ES-I3 (cell line): ENCODE measurements around the gene FMO3.

Experiments
- H3K36me3 ChIP-seq: 2 replicates; pipeline ENCODE4 v1.6.1; 2013; ENCODE audit warnings: mild to moderate bottlenecking, low read length, control low read depth, moderate library complexity; ENCODE audit not compliant: insufficient read depth
- H3K4me1 ChIP-seq: 2 replicates; pipeline ENCODE4 v1.6.1; 2013; ENCODE audit warnings: mild to moderate bottlenecking, control low read depth, low read length; ENCODE audit not compliant: insufficient read depth
- H3K9ac ChIP-seq: 2 replicates; pipeline ENCODE4 v1.6.1; 2013; ENCODE audit warnings: low read depth, mild to moderate bottlenecking, low read length, moderate library complexity
- H3K9me3 ChIP-seq: 2 replicates; pipeline ENCODE4 v1.6.1; 2013; ENCODE audit warnings: mild to moderate bottlenecking, low read length, moderate library complexity; ENCODE audit not compliant: control insufficient read depth, insufficient read depth

FMO3 gene

DNA sequence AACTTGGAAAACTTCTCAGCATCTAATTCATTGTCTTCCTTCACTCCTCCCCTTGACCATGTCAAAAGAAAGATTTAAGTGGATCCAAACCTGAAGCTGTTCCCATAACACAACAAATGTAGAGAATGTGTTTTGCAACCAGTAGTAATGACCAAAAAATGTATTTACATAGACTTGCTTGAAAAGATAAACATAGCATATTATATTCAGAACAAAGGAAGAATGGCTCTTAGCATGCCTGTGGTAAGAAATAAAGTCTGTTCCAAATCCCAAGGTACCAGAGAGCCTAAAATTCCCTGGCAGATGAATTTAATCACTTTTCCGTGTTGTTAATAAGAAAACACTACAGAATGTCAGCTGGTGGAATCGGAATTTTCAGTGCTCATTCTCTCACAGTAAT lies 36.8 kb downstream of the FMO3 start:
- Histone ChIP-seq H3K36me3 (no peaks in the 10 kb centered on the region), H3K9ac (no peak overlapping the region), H3K4me1 (no peaks in the 10 kb centered on the region), H3K9me3 (no peaks in the 10 kb centered on the region)

- Histone ChIP-seq H3K9ac (no peak overlapping the region), H3K9me3 (no peaks in the 10 kb centered on the region), H3K4me1 (no peaks in the 10 kb centered on the region), H3K36me3 (no peaks in the 10 kb centered on the region)
Observed at GRCh38 chr1:171128463-171128862, 37.8 kb downstream of the FMO3 start.

DNA sequence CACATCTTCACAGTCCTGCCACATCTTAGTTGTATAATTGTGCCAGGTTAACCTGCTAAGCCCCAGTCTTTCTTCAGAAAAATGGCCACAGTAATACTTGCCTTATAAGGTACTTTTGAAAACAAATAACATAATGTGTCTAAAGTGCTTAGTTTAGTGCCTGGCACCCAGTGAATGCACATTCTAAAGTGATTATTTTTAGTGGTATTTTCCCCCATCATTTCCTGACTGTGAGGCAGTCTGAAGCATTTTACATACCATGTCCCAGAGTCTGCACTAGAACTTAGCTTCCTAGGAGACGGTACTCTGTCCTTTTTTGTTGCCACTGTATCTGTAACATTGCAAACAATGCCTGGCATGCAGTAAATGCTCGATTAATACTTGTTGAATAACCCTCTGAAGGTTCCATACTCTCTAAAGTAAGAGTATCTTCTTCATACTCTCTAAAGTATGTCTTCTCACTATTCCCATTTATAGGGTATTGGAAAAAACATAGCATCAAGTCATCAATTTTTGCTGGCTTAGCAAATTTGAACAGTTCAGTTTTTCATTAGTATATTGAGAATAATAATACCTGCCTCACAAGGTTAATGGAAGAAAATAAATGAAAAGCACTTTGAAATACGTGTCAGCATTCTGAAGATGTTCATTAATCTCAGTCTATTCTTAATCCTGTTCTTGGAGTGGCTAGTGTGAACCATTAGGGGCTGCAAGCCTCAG lies 43.7 kb downstream of the FMO3 start:
- Histone ChIP-seq H3K9ac (no peak overlapping the region), H3K4me1 (peaks cover 9% of the 10 kb centered on the region), H3K9me3 (no peaks in the 10 kb centered on the region), H3K36me3 (no peaks in the 10 kb centered on the region)

- H3K9ac ChIP-seq = no peak overlapping the region
- no peaks in the 10 kb centered on the region for H3K36me3 ChIP-seq
- no peaks in the 10 kb centered on the region for H3K9me3 ChIP-seq
- H3K4me1 ChIP-seq = peaks cover 17% of the 10 kb centered on the region
Observed at GRCh38 chr1:171137580-171137979, 46.9 kb downstream of the FMO3 start.

DNA sequence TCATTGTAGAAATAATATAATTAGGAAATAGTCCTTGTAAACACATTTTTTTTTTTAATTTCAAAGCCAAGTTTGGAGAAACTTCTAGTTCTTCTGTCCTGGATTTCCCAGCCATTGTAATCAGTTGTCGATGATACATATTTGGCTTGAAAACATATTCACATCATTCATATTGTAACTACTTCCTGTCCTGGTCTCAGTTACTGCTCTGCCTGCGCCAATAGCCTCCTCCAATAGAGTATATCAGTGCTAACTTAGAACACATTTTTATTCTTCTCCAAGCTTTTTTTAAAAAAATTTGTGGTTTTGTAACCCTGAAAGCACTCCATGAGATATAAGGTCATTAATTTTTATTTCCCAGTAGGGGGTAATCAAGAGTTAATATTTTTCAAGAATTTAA lies 48.3 kb downstream of the FMO3 start:
- H3K9ac ChIP-seq = no peak overlapping the region
- H3K9me3 ChIP-seq = no peaks in the 10 kb centered on the region
- H3K36me3 ChIP-seq = no peaks in the 10 kb centered on the region
- peaks cover 22% of the 10 kb centered on the region for H3K4me1 ChIP-seq

GRCh38 chr1:171139890-171140289 lies 49.2 kb downstream of the FMO3 start:
- Histone ChIP-seq H3K4me1 (peaks cover 22% of the 10 kb centered on the region), H3K9ac (no peak overlapping the region), H3K36me3 (no peaks in the 10 kb centered on the region), H3K9me3 (no peaks in the 10 kb centered on the region)

DNA sequence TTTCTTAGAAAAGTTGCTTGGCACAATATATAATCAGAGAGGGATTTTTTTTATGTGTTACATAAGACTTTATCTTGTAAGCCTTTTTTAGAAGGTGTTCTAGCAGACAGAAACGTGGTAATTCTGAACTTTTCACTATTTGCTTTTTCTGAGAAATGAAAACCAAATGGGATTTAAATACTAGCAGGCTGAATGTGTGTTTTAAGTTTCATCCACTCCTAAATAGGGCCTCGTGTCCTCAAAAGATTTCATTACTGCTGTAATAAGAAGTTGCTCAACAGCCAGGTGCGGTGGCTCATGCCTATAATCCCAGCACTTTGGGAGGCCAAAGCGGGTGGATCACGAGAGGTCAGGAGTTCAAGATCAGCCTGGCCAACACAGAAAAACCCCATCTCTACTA lies 49.7 kb downstream of the FMO3 start:
- no peaks in the 10 kb centered on the region for H3K9me3 ChIP-seq
- no peaks in the 10 kb centered on the region for H3K36me3 ChIP-seq
- no peak overlapping the region for H3K9ac ChIP-seq
- H3K4me1 ChIP-seq = peaks cover 22% of the 10 kb centered on the region

DNA sequence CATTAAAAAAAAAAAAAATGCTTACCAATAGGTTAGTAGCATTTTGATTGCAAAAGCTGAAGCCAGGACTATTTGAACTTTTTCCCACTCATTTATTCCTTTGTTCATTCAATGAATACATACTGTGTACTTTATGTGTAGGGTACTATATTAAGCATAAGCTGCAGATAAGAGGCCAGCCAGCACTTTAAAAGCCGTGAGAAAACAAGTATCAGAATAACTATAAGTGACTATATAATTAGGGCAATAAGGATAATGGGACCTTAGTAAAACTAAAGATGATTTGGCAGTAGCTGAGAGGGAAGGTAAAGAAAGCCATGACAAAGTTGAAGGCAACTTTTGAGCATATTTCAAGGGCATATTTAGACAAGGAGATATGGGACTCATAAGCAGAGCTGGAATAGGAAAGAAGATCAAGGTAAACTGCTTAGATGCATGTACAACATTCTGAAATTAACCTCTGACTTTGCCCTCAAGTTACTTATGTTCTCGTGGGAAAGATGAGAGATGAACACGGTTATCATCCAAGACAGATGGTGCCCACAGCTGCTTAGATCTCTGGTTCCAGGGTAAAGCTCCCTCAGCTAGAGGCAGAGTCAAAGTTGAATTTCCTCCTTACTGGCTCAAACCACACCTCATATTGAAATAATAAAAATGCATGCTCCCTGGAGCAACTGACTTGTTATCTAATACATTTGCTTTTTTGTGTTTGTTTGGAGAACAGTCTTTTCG lies 50.4 kb downstream of the FMO3 start:
- no peaks in the 10 kb centered on the region for H3K9me3 ChIP-seq
- H3K9ac ChIP-seq = no peak overlapping the region
- H3K4me1 ChIP-seq = peaks cover 22% of the 10 kb centered on the region
- no peaks in the 10 kb centered on the region for H3K36me3 ChIP-seq

GRCh38 chr1:171141688-171142415 lies 51.1 kb downstream of the FMO3 start:
- no peaks in the 10 kb centered on the region for H3K9me3 ChIP-seq
- H3K4me1 ChIP-seq = peaks cover 22% of the 10 kb centered on the region
- no peak overlapping the region for H3K9ac ChIP-seq
- no peaks in the 10 kb centered on the region for H3K36me3 ChIP-seq

DNA sequence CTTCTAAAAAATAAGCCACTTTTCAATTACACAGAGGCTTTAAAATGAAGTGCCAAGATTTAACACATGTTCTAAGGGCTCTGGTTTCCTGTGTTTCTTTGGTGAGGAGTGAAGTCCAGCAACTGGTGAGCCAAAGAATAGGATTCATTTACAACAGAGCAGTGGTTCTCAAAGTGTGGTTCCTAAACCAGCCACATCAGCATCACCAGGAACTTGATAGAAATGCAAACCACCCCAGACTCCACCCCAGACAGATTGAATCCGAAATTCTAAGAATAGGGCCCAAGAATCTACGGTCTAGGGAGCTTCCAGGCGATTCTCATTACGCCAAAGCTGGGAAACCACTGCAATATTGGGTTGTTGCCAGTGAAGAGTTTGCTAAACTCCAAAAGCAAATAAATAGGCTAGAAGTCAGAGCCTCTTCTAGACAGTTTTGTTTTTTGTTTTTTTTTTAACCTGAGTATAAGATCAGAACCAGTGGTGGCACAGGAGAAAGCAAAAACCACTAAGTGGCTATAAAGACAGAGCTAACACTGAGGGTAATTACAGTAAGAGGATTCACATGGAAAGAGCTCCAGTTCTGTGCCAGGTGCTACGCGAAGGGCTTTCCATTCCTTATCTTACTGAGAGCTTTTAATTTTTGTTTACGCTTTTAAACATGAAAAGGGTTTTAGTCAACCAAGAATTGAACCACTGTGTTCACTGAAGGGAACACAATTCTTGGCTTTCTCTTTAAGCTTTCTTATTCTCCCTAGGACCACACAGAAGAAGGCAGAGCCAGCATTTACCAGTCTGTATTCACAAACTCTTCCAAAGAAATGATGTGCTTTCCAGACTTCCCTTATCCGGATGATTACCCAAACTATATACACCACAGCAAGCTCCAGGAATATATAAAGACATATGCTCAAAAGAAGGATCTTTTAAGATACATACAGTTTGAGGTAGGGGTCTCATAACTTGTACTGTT lies 52.0 kb downstream of the FMO3 start:
- Histone ChIP-seq H3K9ac (no peak overlapping the region), H3K9me3 (no peaks in the 10 kb centered on the region), H3K4me1 (peaks cover 15% of the 10 kb centered on the region), H3K36me3 (no peaks in the 10 kb centered on the region)

- Histone ChIP-seq H3K9me3 (no peaks in the 10 kb centered on the region), H3K36me3 (no peaks in the 10 kb centered on the region), H3K9ac (no peak overlapping the region), H3K4me1 (no peaks in the 10 kb centered on the region)
Observed at GRCh38 chr1:171150156-171150555, 59.5 kb downstream of the FMO3 start.

- no peak overlapping the region for H3K9ac ChIP-seq
- no peaks in the 10 kb centered on the region for H3K9me3 ChIP-seq
- no peaks in the 10 kb centered on the region for H3K4me1 ChIP-seq
- H3K36me3 ChIP-seq = no peaks in the 10 kb centered on the region
Observed at GRCh38 chr1:171152549-171152948, 61.8 kb downstream of the FMO3 start.

- no peaks in the 10 kb centered on the region for H3K9me3 ChIP-seq
- H3K4me1 ChIP-seq = no peaks in the 10 kb centered on the region
- H3K9ac ChIP-seq = no peak overlapping the region
- no peaks in the 10 kb centered on the region for H3K36me3 ChIP-seq
Observed at GRCh38 chr1:171155484-171155883, 64.8 kb downstream of the FMO3 start.

GRCh38 chr1:171158096-171158495 lies 67.4 kb downstream of the FMO3 start:
- Histone ChIP-seq H3K4me1 (no peaks in the 10 kb centered on the region), H3K36me3 (no peaks in the 10 kb centered on the region), H3K9me3 (no peaks in the 10 kb centered on the region), H3K9ac (no peak overlapping the region)
